Hindlimb muscle (tissue), 1 donor: ENCODE results near the gene FGF23. TPM values are rescaled to one million over a fixed set of nuclear protein-coding genes. Genes with fewer than 3 reads are reported as not detected.

Source experiments
- DNase-seq: peaks from one replicate; pipeline ENCODE4 v3.0.0-alpha.2; 2013
- polyA plus RNA-seq: library from polyadenylated mRNA; unstranded; fragments of 120-200 nt; gene quantifications from one replicate; pipeline ENCODE4 v1.2.1, GENCODE V29; 2013; ENCODE audit not compliant: insufficient read length

The FGF23 gene
- polyA plus RNA-seq, 1 donor: not detected

- DNase-seq: no peak
Observed at GRCh38 chr12:4383304-4383865, 3.9 kb upstream of the FGF23 start.

GRCh38 chr12:4380332-4380731, 820 bp upstream of the FGF23 start:
- no peak for DNase-seq

- DNase-seq: no peak
Observed at GRCh38 chr12:4378772-4379171, 740 bp downstream of the FGF23 start.

- DNase-seq: no peak
Observed at GRCh38 chr12:4375449-4375848, 4.1 kb downstream of the FGF23 start.

GRCh38 chr12:4372653-4373052, 6.9 kb downstream of the FGF23 start:
- no peak for DNase-seq

- DNase-seq: no peak
Observed at GRCh38 chr12:4370265-4370664, 9.2 kb downstream of the FGF23 start.

- DNase-seq: no peak
Observed at GRCh38 chr12:4369548-4369947, 10.0 kb downstream of the FGF23 start.

GRCh38 chr12:4366090-4366489, 13.4 kb downstream of the FGF23 start:
- no peak for DNase-seq

- DNase-seq: no peak
Observed at GRCh38 chr12:4356041-4356327, 23.5 kb downstream of the FGF23 start.

- DNase-seq: no peak
Observed at GRCh38 chr12:4355156-4356040, 24.1 kb downstream of the FGF23 start.

GRCh38 chr12:4353785-4354208, 25.7 kb downstream of the FGF23 start:
- DNase-seq: no peak

- DNase-seq: no peak
Observed at GRCh38 chr12:4346931-4347330, 32.6 kb downstream of the FGF23 start.

GRCh38 chr12:4331842-4332241, 47.7 kb downstream of the FGF23 start:
- DNase-seq: no peak

GRCh38 chr12:4331221-4331620, 48.3 kb downstream of the FGF23 start:
- DNase-seq: no peak

- no peak for DNase-seq
Observed at GRCh38 chr12:4330203-4330602, 49.3 kb downstream of the FGF23 start.

GRCh38 chr12:4327293-4327692, 52.2 kb downstream of the FGF23 start:
- DNase-seq: no peak

- DNase-seq: no peak
Observed at GRCh38 chr12:4325966-4326365, 53.5 kb downstream of the FGF23 start.

- no peak for DNase-seq
Observed at GRCh38 chr12:4324366-4324765, 55.1 kb downstream of the FGF23 start.

- DNase-seq: no peak
Observed at GRCh38 chr12:4323396-4323795, 56.1 kb downstream of the FGF23 start.

GRCh38 chr12:4322726-4323125, 56.8 kb downstream of the FGF23 start:
- DNase-seq: no peak

- DNase-seq: peak; percentile 95
Observed at GRCh38 chr12:4320853-4321701, 58.4 kb downstream of the FGF23 start, which contains the start of gene TIGAR. TSS of gene TIGAR (plus strand) at chr12:4321213. CDS start at chr12:4321272, 59 bp downstream.

- DNase-seq: peak; percentile 4
Observed at GRCh38 chr12:4320497-4320852, 59.0 kb downstream of the FGF23 start.
